Smooth muscle cell of the brain vasculature (primary cell): ENCODE measurements around the gene NPR2.

Source experiments
- DNase-seq: peaks from one replicate; pipeline ENCODE4 v3.0.0-alpha.2; 2012; ENCODE audit warnings: low read depth, low spot score

Gene NPR2

GRCh38 chr9:35791297-35791921 lies at the start of gene NPR2:
TSS of gene NPR2 (plus strand) at chr9:35791591. CDS start at chr9:35792409, 818 bp downstream.
- no peak for DNase-seq

GRCh38 chr9:35741740-35742139 lies 49.7 kb upstream of the NPR2 start:
- DNase-seq = no peak

GRCh38 chr9:35743452-35743851 lies 47.9 kb upstream of the NPR2 start:
- no peak for DNase-seq

GRCh38 chr9:35743880-35744518 lies 47.4 kb upstream of the NPR2 start:
- DNase-seq = no peak

GRCh38 chr9:35745569-35745968 lies 45.8 kb upstream of the NPR2 start:
- DNase-seq = no peak

GRCh38 chr9:35746583-35746982 lies 44.8 kb upstream of the NPR2 start:
- no peak for DNase-seq

- DNase-seq = no peak
Observed at GRCh38 chr9:35748242-35748857, 43.0 kb upstream of the NPR2 start.

GRCh38 chr9:35748858-35749514 lies 42.4 kb upstream of the NPR2 start, which contains the start of the genes GBA2 and RGP1:
TSS of gene GBA2 (minus strand) at chr9:35749228. CDS start at chr9:35748704, 524 bp downstream.
TSS of gene RGP1 (plus strand) at chr9:35749287. CDS start at chr9:35749756, 469 bp downstream.
- no peak for DNase-seq

- DNase-seq = no peak
Observed at GRCh38 chr9:35749515-35750255, 41.7 kb upstream of the NPR2 start.

GRCh38 chr9:35750256-35750531 lies 41.2 kb upstream of the NPR2 start:
- no peak for DNase-seq

- no peak for DNase-seq
Observed at GRCh38 chr9:35753466-35753865, 37.9 kb upstream of the NPR2 start.

GRCh38 chr9:35754264-35754663 lies 37.1 kb upstream of the NPR2 start, which contains the start of gene MSMP:
TSS of gene MSMP (minus strand) at chr9:35754276. CDS start at chr9:35754129, 147 bp downstream.
- DNase-seq = no peak

GRCh38 chr9:35755071-35755470 lies 36.3 kb upstream of the NPR2 start:
- no peak for DNase-seq

- no peak for DNase-seq
Observed at GRCh38 chr9:35756275-35757225, 34.8 kb upstream of the NPR2 start.

- DNase-seq = no peak
Observed at GRCh38 chr9:35757226-35757891, 34.0 kb upstream of the NPR2 start.

GRCh38 chr9:35757892-35758275 lies 33.5 kb upstream of the NPR2 start:
- no peak for DNase-seq

- no peak for DNase-seq
Observed at GRCh38 chr9:35758475-35759050, 32.8 kb upstream of the NPR2 start.

- DNase-seq = no peak
Observed at GRCh38 chr9:35759795-35760194, 31.6 kb upstream of the NPR2 start.

GRCh38 chr9:35760651-35761050 lies 30.7 kb upstream of the NPR2 start:
- DNase-seq = no peak

- DNase-seq = no peak
Observed at GRCh38 chr9:35763181-35763580, 28.2 kb upstream of the NPR2 start.
